ENCODE measurements around the gene LIMK2.

DNA sequence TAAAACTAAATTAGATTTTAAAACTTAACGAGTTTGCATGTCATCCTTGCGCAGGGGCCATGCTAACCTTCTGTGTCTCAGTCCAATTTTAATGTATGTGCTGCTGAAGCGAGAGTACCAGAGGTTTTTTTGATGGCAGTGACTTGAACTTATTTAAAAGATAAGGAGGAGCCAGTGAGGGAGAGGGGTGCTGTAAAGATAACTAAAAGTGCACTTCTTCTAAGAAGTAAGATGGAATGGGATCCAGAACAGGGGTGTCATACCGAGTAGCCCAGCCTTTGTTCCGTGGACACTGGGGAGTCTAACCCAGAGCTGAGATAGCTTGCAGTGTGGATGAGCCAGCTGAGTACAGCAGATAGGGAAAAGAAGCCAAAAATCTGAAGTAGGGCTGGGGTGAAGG is 10.6 kb downstream of the LIMK2 start:
- TF ChIP-seq EZH2phosphoT487 (IDR thresholded peaks at IDR 0.05; ENCODE audit: insufficient read depth, low read depth) = no peak
- TF ChIP-seq EZH2 (IDR thresholded peaks at IDR 0.05; ENCODE audit: insufficient read depth, poor library complexity, severe bottlenecking) = no peak

Measured in GM23248 (cell line).